ENCODE results near the gene PTPRK.

The PTPRK gene

DNA sequence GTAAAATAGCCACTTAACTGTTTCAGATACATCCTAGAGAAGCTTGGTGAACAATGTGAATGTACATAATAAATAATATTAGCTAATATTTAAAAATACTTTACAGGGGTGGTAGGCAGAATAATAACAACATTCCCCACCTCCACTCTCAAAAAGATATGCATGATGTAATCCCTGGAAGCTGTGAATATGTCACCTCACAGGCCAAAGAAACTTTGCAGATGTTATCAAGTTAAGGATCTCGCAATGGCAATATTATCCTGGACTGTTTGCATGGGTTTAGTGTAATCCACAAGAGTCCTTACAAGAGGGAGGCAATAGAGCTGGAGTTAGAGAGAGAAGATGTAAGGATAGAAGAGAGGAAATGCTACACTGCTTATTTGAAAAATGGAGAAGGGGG is 7.0 kb upstream of the PTPRK start:
- no peaks in the 10 kb centered on the region for H3K36me3 ChIP-seq (ENCODE audit: control insufficient read depth, insufficient read depth, low read length)
- no peak overlapping the region for H3K27ac ChIP-seq (ENCODE audit: low read depth, low read length)
- H3K4me1 ChIP-seq (ENCODE audit: control insufficient read depth, insufficient read depth, low read length): no peaks in the 10 kb centered on the region
- H3K4me3 ChIP-seq (ENCODE audit: low read length): no peak overlapping the region
- H3K9ac ChIP-seq (ENCODE audit: low read length): no peak overlapping the region
- no peaks in the 10 kb centered on the region for H3K27me3 ChIP-seq (ENCODE audit: control insufficient read depth, insufficient read depth, low read length)

DNA sequence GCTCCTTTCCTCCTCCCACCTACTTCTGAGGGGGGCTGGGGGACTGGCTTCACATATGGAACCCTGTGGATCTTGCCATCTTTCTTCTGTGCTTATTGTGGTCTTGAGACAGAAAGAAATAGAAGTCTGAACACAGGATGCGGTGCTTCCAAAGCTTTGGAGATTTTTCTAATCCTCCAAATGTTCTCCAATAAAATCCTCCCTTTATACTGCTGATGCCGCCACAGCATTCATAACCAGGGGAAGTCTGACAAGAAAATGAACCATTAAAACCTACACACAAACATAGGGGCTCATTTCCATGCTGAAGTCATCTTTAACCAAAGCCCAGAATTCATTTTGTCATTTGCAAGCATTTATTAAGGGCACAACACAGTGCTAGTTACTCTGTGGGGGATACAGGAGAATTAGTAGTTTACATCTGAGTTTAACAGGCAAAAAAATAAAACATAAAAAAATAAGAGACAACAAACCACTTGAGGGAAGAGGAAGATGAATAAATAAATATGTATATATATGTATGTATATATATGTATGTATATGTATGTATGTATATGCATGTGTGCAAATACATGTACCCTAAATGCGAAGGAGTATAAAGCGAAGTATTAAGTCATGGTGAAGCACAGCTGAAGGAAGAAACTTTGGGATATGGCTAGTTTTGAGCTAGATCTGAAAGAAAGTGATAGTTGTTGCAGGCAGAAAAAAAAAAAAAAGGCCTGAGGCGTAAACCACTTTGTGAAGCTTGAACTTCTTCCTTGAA is 5.9 kb upstream of the PTPRK start:
- H3K27ac ChIP-seq (ENCODE audit: low read depth, low read length): no peak overlapping the region
- H3K9ac ChIP-seq (ENCODE audit: low read length): no peak overlapping the region
- H3K4me1 ChIP-seq (ENCODE audit: control insufficient read depth, insufficient read depth, low read length): peaks cover 2% of the 10 kb centered on the region
- no peaks in the 10 kb centered on the region for H3K27me3 ChIP-seq (ENCODE audit: control insufficient read depth, insufficient read depth, low read length)
- H3K4me3 ChIP-seq (ENCODE audit: low read length): no peak overlapping the region
- no peaks in the 10 kb centered on the region for H3K36me3 ChIP-seq (ENCODE audit: control insufficient read depth, insufficient read depth, low read length)

DNA sequence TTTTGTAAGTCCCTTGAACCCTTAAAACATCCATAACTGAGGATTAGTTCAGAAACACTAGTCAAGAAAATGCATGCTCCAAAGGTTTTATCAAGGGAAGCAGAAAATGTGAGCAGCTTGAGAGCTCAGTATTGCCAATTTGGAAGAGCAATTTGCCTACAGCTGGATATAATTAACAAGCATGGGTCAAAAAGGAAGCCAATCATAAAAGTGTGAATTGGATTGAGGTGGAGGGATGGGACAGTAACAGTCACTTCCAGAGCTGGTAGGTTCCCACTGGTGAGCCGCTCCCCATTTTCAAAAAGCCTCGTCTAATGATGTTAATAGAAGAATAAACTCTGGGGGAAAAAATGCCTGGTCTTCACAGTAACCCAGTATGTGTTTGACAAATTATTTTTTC is 5.0 kb upstream of the PTPRK start:
- Histone ChIP-seq H3K4me1 (ENCODE audit: control insufficient read depth, insufficient read depth, low read length) (peaks cover 2% of the 10 kb centered on the region), H3K4me3 (ENCODE audit: low read length) (no peak overlapping the region), H3K27ac (ENCODE audit: low read depth, low read length) (no peak overlapping the region), H3K27me3 (ENCODE audit: control insufficient read depth, insufficient read depth, low read length) (no peaks in the 10 kb centered on the region), H3K36me3 (ENCODE audit: control insufficient read depth, insufficient read depth, low read length) (no peaks in the 10 kb centered on the region), H3K9ac (ENCODE audit: low read length) (no peak overlapping the region)

GRCh38 chr6:128521282-128521632 is 858 bp upstream of the PTPRK start:
- Histone ChIP-seq H3K27me3 (ENCODE audit: control insufficient read depth, insufficient read depth, low read length) (no peaks in the 10 kb centered on the region), H3K4me1 (ENCODE audit: control insufficient read depth, insufficient read depth, low read length) (peaks cover 13% of the 10 kb centered on the region), H3K36me3 (ENCODE audit: control insufficient read depth, insufficient read depth, low read length) (no peaks in the 10 kb centered on the region), H3K27ac (ENCODE audit: low read depth, low read length) (peak overlapping the region; percentile 77), H3K4me3 (ENCODE audit: low read length) (peak overlapping the region; percentile 59), H3K9ac (ENCODE audit: low read length) (peak overlapping the region; percentile 1)

- H3K36me3 ChIP-seq (ENCODE audit: control insufficient read depth, insufficient read depth, low read length): no peaks in the 10 kb centered on the region
Measured at GRCh38 chr6:128519931-128520435, 416 bp downstream of the PTPRK start.

DNA sequence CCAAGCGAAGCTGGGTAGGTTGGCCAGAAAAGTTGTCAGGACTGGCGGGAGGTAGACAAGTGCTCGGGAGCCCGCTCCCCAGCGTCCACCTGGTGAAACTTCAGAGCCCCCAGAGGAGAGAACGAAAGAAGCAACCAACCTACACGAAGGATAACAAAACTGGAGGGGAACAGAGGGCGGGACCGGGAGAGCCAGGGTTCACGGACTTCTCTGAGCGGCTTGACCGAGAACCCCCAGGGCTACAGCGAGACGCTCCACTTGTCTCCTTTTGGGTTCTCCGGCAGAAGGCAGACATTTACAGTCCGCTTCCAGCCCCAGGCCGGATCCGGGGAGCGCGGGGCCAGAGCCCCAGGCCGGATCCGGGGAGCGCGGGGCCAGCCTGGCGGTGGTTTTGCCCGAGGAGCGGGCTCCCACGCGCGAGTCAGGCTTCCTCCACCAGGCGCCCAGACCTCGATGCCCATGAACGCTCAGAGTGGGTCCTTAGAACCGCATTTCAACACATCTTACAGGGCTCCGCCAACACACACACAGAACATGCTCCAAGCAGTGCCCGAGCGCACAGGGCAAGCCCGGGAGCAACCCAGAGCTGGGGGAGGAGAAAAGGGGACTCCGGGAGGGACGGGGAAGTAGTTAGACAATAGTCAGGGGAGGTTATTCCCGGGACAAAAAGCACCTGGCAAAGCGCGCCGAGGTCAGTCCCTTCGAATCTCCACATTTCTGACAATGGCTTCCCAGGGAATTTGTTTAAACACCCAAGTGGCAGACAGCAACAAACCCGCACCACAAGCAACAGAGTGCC is 1.1 kb downstream of the PTPRK start:
- Histone ChIP-seq H3K4me1 (ENCODE audit: control insufficient read depth, insufficient read depth, low read length) (peaks cover 26% of the 10 kb centered on the region), H3K9ac (ENCODE audit: low read length) (peak overlapping the region; percentile 95), H3K4me3 (ENCODE audit: low read length) (peak overlapping the region; percentile 97), H3K27me3 (ENCODE audit: control insufficient read depth, insufficient read depth, low read length) (no peaks in the 10 kb centered on the region), H3K27ac (ENCODE audit: low read depth, low read length) (peak overlapping the region; percentile 89), H3K36me3 (ENCODE audit: control insufficient read depth, insufficient read depth, low read length) (no peaks in the 10 kb centered on the region)

More at GRCh38 chr6:128519931-128520435, 416 bp downstream of the PTPRK start:
- Histone ChIP-seq H3K9ac (ENCODE audit: low read length) (peak overlapping the region; percentile 95), H3K27ac (ENCODE audit: low read depth, low read length) (peak overlapping the region; percentile 89), H3K4me3 (ENCODE audit: low read length) (peak overlapping the region; percentile 97), H3K4me1 (ENCODE audit: control insufficient read depth, insufficient read depth, low read length) (peaks cover 26% of the 10 kb centered on the region), H3K27me3 (ENCODE audit: control insufficient read depth, insufficient read depth, low read length) (no peaks in the 10 kb centered on the region)

DNA sequence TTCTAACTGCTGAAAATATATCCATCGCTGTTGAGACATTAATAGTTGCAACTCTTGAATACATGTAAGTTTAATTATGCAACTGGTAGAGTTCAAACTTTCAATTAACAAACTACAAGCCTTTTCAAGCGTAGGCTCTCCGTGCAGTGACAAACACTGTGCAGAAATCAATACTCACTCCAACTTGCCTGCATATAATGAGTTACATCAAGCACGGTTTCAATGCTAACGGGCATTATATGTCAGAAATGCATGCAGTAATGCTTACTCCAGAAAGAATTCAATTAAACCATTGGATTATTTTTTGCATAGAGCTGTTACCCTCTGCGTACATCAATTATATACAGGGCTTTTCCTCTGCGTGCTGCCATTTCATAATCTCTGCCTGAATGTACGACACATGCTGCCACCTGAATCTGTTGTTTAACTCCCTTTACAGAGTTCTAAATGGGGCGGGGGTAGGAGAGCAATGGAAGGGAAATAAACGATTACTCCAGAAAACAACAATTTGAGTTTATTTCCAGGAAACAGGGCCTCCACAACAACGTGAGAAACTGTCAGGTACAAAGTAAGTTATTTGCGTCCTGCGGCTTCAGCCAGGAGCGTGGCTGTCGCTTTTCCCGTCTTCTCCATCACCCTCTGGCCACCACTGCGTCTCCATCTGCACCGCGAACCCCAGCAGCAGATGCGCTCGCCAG is 1.8 kb downstream of the PTPRK start:
- peak overlapping the region; percentile 29 for H3K9ac ChIP-seq (ENCODE audit: low read length)
- H3K27me3 ChIP-seq (ENCODE audit: control insufficient read depth, insufficient read depth, low read length): no peaks in the 10 kb centered on the region
- peak overlapping the region; percentile 97 for H3K4me3 ChIP-seq (ENCODE audit: low read length)
- no peaks in the 10 kb centered on the region for H3K36me3 ChIP-seq (ENCODE audit: control insufficient read depth, insufficient read depth, low read length)
- H3K27ac ChIP-seq (ENCODE audit: low read depth, low read length): peak overlapping the region; percentile 89
- H3K4me1 ChIP-seq (ENCODE audit: control insufficient read depth, insufficient read depth, low read length): peaks cover 26% of the 10 kb centered on the region

- no peak overlapping the region for H3K9ac ChIP-seq (ENCODE audit: low read length)
- H3K4me1 ChIP-seq (ENCODE audit: control insufficient read depth, insufficient read depth, low read length): peaks cover 26% of the 10 kb centered on the region
- no peak overlapping the region for H3K4me3 ChIP-seq (ENCODE audit: low read length)
Measured at GRCh38 chr6:128517124-128517523, 3.3 kb downstream of the PTPRK start.

DNA sequence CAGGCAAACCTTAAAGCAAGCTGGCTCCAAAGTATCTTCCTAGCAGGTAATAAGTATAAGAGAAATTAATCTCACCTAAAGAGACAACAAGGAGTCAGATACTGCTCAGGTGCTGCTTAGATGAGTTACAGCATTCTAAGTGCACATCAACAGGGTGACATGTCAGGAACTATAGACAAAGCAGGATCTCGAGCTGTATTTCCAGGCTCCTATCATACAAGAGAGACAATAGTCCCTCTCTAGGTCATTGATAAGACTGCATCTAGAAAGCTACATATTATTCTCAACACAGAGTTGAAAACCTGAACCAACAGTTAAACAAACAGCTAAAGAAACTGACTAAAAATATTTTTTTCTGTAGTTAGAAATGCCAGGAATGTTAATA is 3.9 kb downstream of the PTPRK start:
- H3K9ac ChIP-seq (ENCODE audit: low read length): no peak overlapping the region

More at GRCh38 chr6:128517124-128517523, 3.3 kb downstream of the PTPRK start:
- Histone ChIP-seq H3K27ac (ENCODE audit: low read depth, low read length) (no peak overlapping the region), H3K36me3 (ENCODE audit: control insufficient read depth, insufficient read depth, low read length) (no peaks in the 10 kb centered on the region), H3K27me3 (ENCODE audit: control insufficient read depth, insufficient read depth, low read length) (no peaks in the 10 kb centered on the region)

GRCh38 chr6:128515550-128516513 is 4.6 kb downstream of the PTPRK start:
- peak overlapping the region; percentile 48 for H3K27ac ChIP-seq (ENCODE audit: low read depth, low read length)

More for the DNA sequence above, 3.9 kb downstream of the PTPRK start:
- Histone ChIP-seq H3K4me1 (ENCODE audit: control insufficient read depth, insufficient read depth, low read length) (peaks cover 26% of the 10 kb centered on the region), H3K36me3 (ENCODE audit: control insufficient read depth, insufficient read depth, low read length) (no peaks in the 10 kb centered on the region), H3K27ac (ENCODE audit: low read depth, low read length) (peak overlapping the region; percentile 48), H3K27me3 (ENCODE audit: control insufficient read depth, insufficient read depth, low read length) (no peaks in the 10 kb centered on the region), H3K4me3 (ENCODE audit: low read length) (no peak overlapping the region)

DNA sequence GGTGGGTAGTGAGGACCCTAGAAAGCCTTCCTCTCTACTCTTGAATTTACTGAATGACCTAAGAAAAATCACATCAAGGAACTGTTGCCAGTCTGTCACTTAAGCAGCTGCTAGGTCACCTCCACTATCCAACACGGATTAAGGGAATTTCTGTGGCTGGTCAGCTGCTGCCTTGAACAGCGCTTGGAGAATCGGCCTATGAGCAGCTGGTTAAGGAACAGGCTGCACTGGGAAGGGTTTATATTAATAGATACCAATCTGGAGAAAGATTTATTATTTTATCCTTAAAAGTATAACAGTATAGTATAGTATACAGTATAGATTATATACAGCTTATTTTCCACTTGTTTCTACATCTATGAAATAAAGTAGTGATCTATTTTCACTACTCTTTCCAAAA is 6.5 kb downstream of the PTPRK start:
- H3K4me3 ChIP-seq (ENCODE audit: low read length): no peak overlapping the region
- H3K27ac ChIP-seq (ENCODE audit: low read depth, low read length): no peak overlapping the region
- H3K27me3 ChIP-seq (ENCODE audit: control insufficient read depth, insufficient read depth, low read length): no peaks in the 10 kb centered on the region
- H3K4me1 ChIP-seq (ENCODE audit: control insufficient read depth, insufficient read depth, low read length): peaks cover 23% of the 10 kb centered on the region
- H3K36me3 ChIP-seq (ENCODE audit: control insufficient read depth, insufficient read depth, low read length): no peaks in the 10 kb centered on the region
- no peak overlapping the region for H3K9ac ChIP-seq (ENCODE audit: low read length)

More at GRCh38 chr6:128515550-128516513, 4.6 kb downstream of the PTPRK start:
- Histone ChIP-seq H3K9ac (ENCODE audit: low read length) (no peak overlapping the region), H3K4me1 (ENCODE audit: control insufficient read depth, insufficient read depth, low read length) (peaks cover 23% of the 10 kb centered on the region), H3K36me3 (ENCODE audit: control insufficient read depth, insufficient read depth, low read length) (no peaks in the 10 kb centered on the region), H3K27me3 (ENCODE audit: control insufficient read depth, insufficient read depth, low read length) (no peaks in the 10 kb centered on the region), H3K4me3 (ENCODE audit: low read length) (no peak overlapping the region)
